Measurements from ENCODE around the gene MGMT. TPM values are rescaled to one million over a fixed set of nuclear protein-coding genes. Genes with fewer than 3 reads are reported as not detected.

MGMT gene
- total and polyA plus RNA-seq, 9 of the 15 experiments (the other 6 are each of a cell fraction or from before 2014, with no cell fraction given): 0.03 to 0.29 (median 0.11) TPM; not detected in 4

DNA sequence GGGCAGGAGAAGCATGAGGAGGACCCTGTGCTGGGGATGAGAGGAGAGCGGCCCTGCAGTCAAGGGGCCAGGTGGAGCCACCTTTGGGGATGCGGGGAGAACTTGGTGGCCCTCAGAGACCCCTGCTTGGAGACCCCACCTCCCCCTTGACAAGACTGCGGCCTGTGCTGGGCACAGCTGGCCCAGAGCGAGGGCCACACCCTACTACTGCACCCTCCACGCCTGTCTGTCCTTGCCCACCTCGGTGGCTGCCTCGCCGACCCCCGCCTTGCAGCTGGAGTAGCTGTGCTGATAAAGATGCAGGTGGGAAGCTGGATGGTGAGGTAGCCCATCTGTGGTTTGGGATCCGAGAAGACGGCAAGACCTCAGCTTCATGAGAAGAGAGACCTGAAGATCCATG lies 186.8 kb downstream of the MGMT start:
- in situ Hi-C loops (cut with MboI) (no loop called here), intact Hi-C loops (cut with micrococcal nuclease) (no loop called here)
- FAIRE-seq (no peak), DNase-seq (ENCODE audit: extremely low read depth in 1 of 4, low spot score in 3 of 4) (no peak), ATAC-seq (no peak)
- ChIA-PET POLR2A (no interaction called here), CTCF (ENCODE audit: low intra/inter-chr PET ratio) (no interaction called here)
- Histone ChIP-seq H3K9me1 (ENCODE audit: control insufficient read depth, insufficient read depth, low read length) (no peaks in the 10 kb centered on the region), H3K27me3 (ENCODE audit: control insufficient read depth in 2 of 2, insufficient read depth in 2 of 2, low read length in 2 of 2) (peaks cover 0 to 31% of the 10 kb centered on the region in 2 experiments; a peak in 2 of 5 replicates), H3K9ac (ENCODE audit: insufficient read depth in 1 of 2, low read depth in 2 of 2, low read length in 2 of 2) (no peak overlapping the region), H3K79me2 (ENCODE audit: control insufficient read depth, insufficient read depth, low read length) (no peaks in the 10 kb centered on the region), H3K27ac (ENCODE audit: extremely low read depth, low read depth, low read length) (no peak overlapping the region), H3K4me2 (ENCODE audit: insufficient read depth, low read length) (no peak overlapping the region), H3K4me1 (replicated peaks in 1 of 2; ENCODE audit: control insufficient read depth in 2 of 2, insufficient read depth in 2 of 2, low read length in 2 of 2) (no peaks in the 10 kb centered on the region), H3K36me3 (ENCODE audit: control insufficient read depth, insufficient read depth, low read length) (no peaks in the 10 kb centered on the region), H4K20me1 (replicated peaks; ENCODE audit: control insufficient read depth, insufficient read depth, low read length) (no peaks in the 10 kb centered on the region), H3K4me3 (no peak overlapping the region), H3K9me3 (replicated peaks; ENCODE audit: control insufficient read depth, insufficient read depth, low read depth, low read length) (no peaks in the 10 kb centered on the region), H2AFZ (ENCODE audit: low read depth, low read length) (no peak overlapping the region)
- 3% methylated on average over 6 of the region's 11 CpGs for WGBS (ENCODE audit: insufficient coverage, low coverage, missing lambda C conversion rate)
- TF ChIP-seq TCF7 (IDR thresholded peaks at IDR 0.05; ENCODE audit: borderline replicate concordance) (no peak), TCF3 (CRISPR knock-in tag; IDR thresholded peaks at IDR 0.05) (no peak), SP1 (CRISPR knock-in tag; IDR thresholded peaks at IDR 0.05) (no peak), CTBP1 (IDR thresholded peaks at IDR 0.05; ENCODE audit: borderline replicate concordance) (no peak), ZNF668 (CRISPR knock-in tag; IDR thresholded peaks at IDR 0.05) (no peak), NR4A1 (CRISPR knock-in tag; IDR thresholded peaks at IDR 0.05) (no peak), NR4A1 (tag; IDR thresholded peaks at IDR 0.05) (no peak), RBM17 (IDR thresholded peaks at IDR 0.05; ENCODE audit: borderline replicate concordance, low read depth, low read length) (no peak), SOX6 (IDR thresholded peaks at IDR 0.05) (no peak)
- no TSS peak for BruUV-seq (replicated peaks)

Measured in K562 (cell line).